ENCODE results near the gene DYTN. TPM values are rescaled to one million over a fixed set of nuclear protein-coding genes. Genes with fewer than 3 reads are reported as not detected.

DYTN gene
- total RNA-seq, 2 experiments from 2014 or later: not detected

GRCh38 chr2:206765242-206766056 is 47.3 kb upstream of the DYTN start, which contains the start of the genes FASTKD2 and MDH1B:
TSS of gene FASTKD2 (plus strand) at chr2:206765606. CDS start at chr2:206766694, 1,088 bp downstream.
TSS of gene MDH1B (minus strand) at chr2:206765328. CDS start at chr2:206765271, 57 bp downstream.
- peaks cover 37% of the 10 kb centered on the region for H3K36me3 ChIP-seq (ENCODE audit: insufficient read depth, low read length)
- H2AFZ ChIP-seq (ENCODE audit: low read length): peak within 1 kb of the TSS; percentile 90
- peak within 1 kb of the TSS; percentile 68 for H3K4me2 ChIP-seq (ENCODE audit: low read length)
- TF ChIP-seq CTCF (conservative IDR thresholded peaks at IDR 0.05; ENCODE audit: low read length) (no peak), EZH2phosphoT487 (IDR thresholded peaks at IDR 0.05; ENCODE audit: borderline replicate concordance, low read depth, low read length) (no peak)
- no peaks in the 10 kb centered on the region for H3K9me3 ChIP-seq (ENCODE audit: low read length)
- no peaks in the 10 kb centered on the region for H3K9me2 ChIP-seq (ENCODE audit: insufficient read depth, low read length)
- peak within 1 kb of the TSS; percentile 60 for H3K27ac ChIP-seq (ENCODE audit: low read depth, low read length, poor library complexity, severe bottlenecking)
- ChIA-PET POLR2A (interaction anchor here (0.7 to 1.3 kb wide), 9 partner anchors 9 to 1005 kb away, joined by 3 to 8 read pairs (median 3); partner anchors contain the start of gene FZD5), CTCF (ENCODE audit: unreplicated experiment) (no interaction called here)
- no peaks in the 10 kb centered on the region for H4K20me1 ChIP-seq (ENCODE audit: insufficient read depth, low read length)
- H3K79me2 ChIP-seq (ENCODE audit: insufficient read depth, low read depth, low read length): peaks cover 25% of the 10 kb centered on the region; the same call in 1 of the 2 replicates
- BruUV-seq (replicated peaks): no TSS peak
- H3K4me3 ChIP-seq (ENCODE audit: low read depth, low read length, poor library complexity, severe bottlenecking): peak within 1 kb of the TSS; percentile 77
- DNase-seq (ENCODE audit: low spot score): peak; percentile 90
- peaks cover 19% of the 10 kb centered on the region for H3K4me1 ChIP-seq (ENCODE audit: insufficient read depth, low read length, poor library complexity, severe bottlenecking)
- intact Hi-C loops (cut with micrococcal nuclease; ENCODE audit: unreplicated experiment): loop anchor here (10.0 kb wide), 1 partner anchor 611 kb away; the partner anchor contains the start of genes EEF1B2 and NDUFS1

- no peaks in the 10 kb centered on the region for H3K9me2 ChIP-seq (ENCODE audit: insufficient read depth, low read length)
- DNase-seq (ENCODE audit: low spot score): no peak
- BruUV-seq (replicated peaks): no TSS peak
- no peaks in the 10 kb centered on the region for H4K20me1 ChIP-seq (ENCODE audit: insufficient read depth, low read length)
- peak overlapping the region; percentile 77 for H3K4me3 ChIP-seq (ENCODE audit: low read depth, low read length, poor library complexity, severe bottlenecking)
- POLR2A ChIA-PET: interaction anchor here (1.0 to 1.3 kb wide), 5 partner anchors 9 to 621 kb away, joined by 3 to 8 read pairs (median 3); no protein-coding TSS in a partner anchor
- H3K4me2 ChIP-seq (ENCODE audit: low read length): peak overlapping the region; percentile 68
- H3K9me3 ChIP-seq (ENCODE audit: low read length): no peaks in the 10 kb centered on the region
- peak overlapping the region; percentile 60 for H3K27ac ChIP-seq (ENCODE audit: low read depth, low read length, poor library complexity, severe bottlenecking)
- peaks cover 19% of the 10 kb centered on the region for H3K4me1 ChIP-seq (ENCODE audit: insufficient read depth, low read length, poor library complexity, severe bottlenecking)
- CTCF ChIA-PET (ENCODE audit: unreplicated experiment): interaction anchor here (0.5 kb wide), 1 partner anchor 13 kb away, joined by 4 read pairs; no protein-coding TSS in a partner anchor
- TF ChIP-seq CTCF (conservative IDR thresholded peaks at IDR 0.05; ENCODE audit: low read length): no peak
- TF ChIP-seq EZH2phosphoT487 (IDR thresholded peaks at IDR 0.05; ENCODE audit: borderline replicate concordance, low read depth, low read length): no peak
- H3K36me3 ChIP-seq (ENCODE audit: insufficient read depth, low read length): peaks cover 32% of the 10 kb centered on the region
- intact Hi-C loops (cut with micrococcal nuclease; ENCODE audit: unreplicated experiment): loop anchor here (10.0 kb wide), 1 partner anchor 610 kb away; the partner anchor contains the start of genes EEF1B2 and NDUFS1
- H2AFZ ChIP-seq (ENCODE audit: low read length): peak overlapping the region; percentile 90
- peaks cover 25% of the 10 kb centered on the region; the same call in 1 of the 2 replicates for H3K79me2 ChIP-seq (ENCODE audit: insufficient read depth, low read depth, low read length)
Observed at GRCh38 chr2:206764673-206765241, 46.6 kb upstream of the DYTN start.
